ENCODE data around the gene KRT10. TPM values are rescaled to one million over a fixed set of nuclear protein-coding genes. Genes with fewer than 3 reads are reported as not detected.

KRT10 gene
- total RNA-seq, 4 donors from 2014 or later = 2.2 to 12.7 (median 11.7) TPM; not detected in 1

GRCh38 chr17:40812639-40813038, 9.8 kb downstream of the KRT10 start:
- Histone ChIP-seq H3K27ac (no peak overlapping the region), H3K4me1 (peaks cover 0 to 1% (median under 1%) of the 10 kb centered on the region in 4 donors), H3K9me3 (no peaks in the 10 kb centered on the region), H3K36me3 (peaks cover 0 to 6% (median 0%) of the 10 kb centered on the region in 4 donors), H3K4me3 (no peak overlapping the region), H3K27me3 (peaks cover 73% of the 10 kb centered on the region)
- in situ Hi-C loops (cut with MboI; ENCODE audit: low pct_ligation_motif_present in 1 of 4, low pct_unique_long_range_greater_than_20kb in 1 of 4, low sequenced_read_pairs in 3 of 4) = loop anchor here in 3 of 4 donors (25.0 kb wide), 2 partner anchors 525 to 850 kb away; no protein-coding TSS in a partner anchor
- intact Hi-C loops (cut with DNase I; ENCODE audit: low total_unique reads) = no loop called here
- TF ChIP-seq, protein P1, sequence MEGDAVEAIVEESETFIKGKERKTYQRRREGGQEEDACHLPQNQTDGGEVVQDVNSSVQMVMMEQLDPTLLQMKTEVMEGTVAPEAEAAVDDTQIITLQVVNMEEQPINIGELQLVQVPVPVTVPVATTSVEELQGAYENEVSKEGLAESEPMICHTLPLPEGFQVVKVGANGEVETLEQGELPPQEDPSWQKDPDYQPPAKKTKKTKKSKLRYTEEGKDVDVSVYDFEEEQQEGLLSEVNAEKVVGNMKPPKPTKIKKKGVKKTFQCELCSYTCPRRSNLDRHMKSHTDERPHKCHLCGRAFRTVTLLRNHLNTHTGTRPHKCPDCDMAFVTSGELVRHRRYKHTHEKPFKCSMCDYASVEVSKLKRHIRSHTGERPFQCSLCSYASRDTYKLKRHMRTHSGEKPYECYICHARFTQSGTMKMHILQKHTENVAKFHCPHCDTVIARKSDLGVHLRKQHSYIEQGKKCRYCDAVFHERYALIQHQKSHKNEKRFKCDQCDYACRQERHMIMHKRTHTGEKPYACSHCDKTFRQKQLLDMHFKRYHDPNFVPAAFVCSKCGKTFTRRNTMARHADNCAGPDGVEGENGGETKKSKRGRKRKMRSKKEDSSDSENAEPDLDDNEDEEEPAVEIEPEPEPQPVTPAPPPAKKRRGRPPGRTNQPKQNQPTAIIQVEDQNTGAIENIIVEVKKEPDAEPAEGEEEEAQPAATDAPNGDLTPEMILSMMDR (IDR thresholded peaks at IDR 0.05) = no peak
- no peak for DNase-seq
- WGBS, 2 donors (ENCODE audit: low coverage in 1 of 2) = 78 to 84% methylated on average over 3 of the region's 3 CpGs

GRCh38 chr17:40810494-40810893, 11.9 kb downstream of the KRT10 start:
- no peaks in the 10 kb centered on the region for H3K9me3 ChIP-seq
- H3K27me3 ChIP-seq = peaks cover 92% of the 10 kb centered on the region
- H3K4me3 ChIP-seq = no peak overlapping the region
- intact Hi-C loops (cut with DNase I; ENCODE audit: low total_unique reads) = no loop called here
- H3K36me3 ChIP-seq = no peaks in the 10 kb centered on the region
- in situ Hi-C loops (cut with MboI; ENCODE audit: low pct_ligation_motif_present in 1 of 4, low pct_unique_long_range_greater_than_20kb in 1 of 4, low sequenced_read_pairs in 3 of 4) = loop anchor here in 3 of 4 donors (25.0 kb wide), 2 partner anchors 527 to 852 kb away; no protein-coding TSS in a partner anchor
- no peak for DNase-seq
- no peak for TF ChIP-seq EP300 (IDR thresholded peaks at IDR 0.05; ENCODE audit: low read depth)
- H3K4me1 ChIP-seq = no peaks in the 10 kb centered on the region
- H3K27ac ChIP-seq = no peak overlapping the region
- 58 to 59% methylated on average over 6 of the region's 6 CpGs for WGBS, 2 donors (ENCODE audit: low coverage in 1 of 2)

DNA sequence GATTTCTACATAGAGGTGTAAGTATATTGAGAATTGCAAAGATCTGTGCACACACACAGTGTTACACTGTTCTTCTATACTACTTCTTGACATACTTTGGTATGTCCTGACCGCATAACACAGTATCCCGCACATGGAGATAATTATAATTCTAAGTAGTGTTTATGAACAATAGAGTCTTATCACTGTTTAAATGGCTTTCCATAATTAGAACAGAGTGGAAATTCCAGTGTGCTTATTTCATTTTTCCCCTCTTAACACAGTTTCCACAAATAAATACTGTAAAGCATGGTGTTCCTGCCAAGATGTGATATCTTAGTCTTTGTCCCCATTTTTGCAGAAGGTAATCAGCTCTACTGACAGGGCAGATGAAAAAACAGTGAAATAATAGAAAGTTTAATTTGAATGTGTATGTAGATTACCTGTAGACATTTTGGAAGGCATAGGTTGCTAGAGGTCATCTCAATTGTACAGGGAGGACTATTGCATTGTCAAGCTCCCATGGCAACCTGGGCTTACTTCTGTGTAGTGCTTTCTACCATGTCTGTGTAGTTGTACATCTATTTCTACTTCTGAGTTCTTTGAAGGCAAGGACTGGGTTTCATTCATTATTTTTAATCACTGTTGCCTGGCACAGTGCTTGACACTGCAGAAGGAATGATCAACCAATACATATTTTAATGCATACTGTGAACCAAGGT, 12.5 kb downstream of the KRT10 start:
- H3K36me3 ChIP-seq = no peaks in the 10 kb centered on the region
- no peak overlapping the region for H3K27ac ChIP-seq
- H3K9me3 ChIP-seq = no peaks in the 10 kb centered on the region
- H3K4me1 ChIP-seq = no peaks in the 10 kb centered on the region
- intact Hi-C loops (cut with DNase I; ENCODE audit: low total_unique reads) (loop anchor here (10.0 kb wide), 1 partner anchor 855 kb away; no protein-coding TSS in a partner anchor), in situ Hi-C loops (cut with MboI; ENCODE audit: low pct_ligation_motif_present in 1 of 4, low pct_unique_long_range_greater_than_20kb in 1 of 4, low sequenced_read_pairs in 3 of 4) (loop anchor here in 3 of 4 donors (10.0 to 25.0 kb wide), 3 partner anchors 527 to 855 kb away; no protein-coding TSS in a partner anchor)
- DNase-seq = no peak
- no peak overlapping the region for H3K4me3 ChIP-seq
- TF ChIP-seq EP300 (IDR thresholded peaks at IDR 0.05; ENCODE audit: low read depth) = no peak
- TF ChIP-seq, protein P1 (IDR thresholded peaks at IDR 0.05) = no peak
- TF ChIP-seq POLR2AphosphoS5 (IDR thresholded peaks at IDR 0.05) = no peak
- no peak for TF ChIP-seq POLR2A (IDR thresholded peaks at IDR 0.05)
- WGBS, 2 donors (ENCODE audit: low coverage in 1 of 2) = 63 to 67% methylated on average over 2 of the region's 2 CpGs
- peaks cover 98% of the 10 kb centered on the region for H3K27me3 ChIP-seq

DNA sequence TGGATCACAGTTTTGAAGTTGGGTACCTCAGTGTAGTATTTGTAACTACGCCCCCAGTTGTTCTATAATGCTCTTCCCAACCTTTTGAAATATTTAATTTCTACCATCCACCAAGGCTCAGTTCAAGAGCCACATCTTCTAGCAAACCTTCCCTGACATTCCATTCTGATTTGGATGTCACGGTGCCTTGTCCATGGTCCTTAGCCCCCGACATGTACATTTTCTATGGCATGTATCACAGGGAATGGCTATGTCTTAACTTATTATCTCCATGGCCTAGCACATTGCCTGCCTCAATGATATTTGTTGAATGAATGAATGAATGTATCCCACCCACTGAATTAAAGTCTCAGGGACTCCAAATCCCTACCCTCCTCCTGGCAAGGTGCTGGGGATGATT, 16.3 kb downstream of the KRT10 start:
- no peak overlapping the region for H3K4me3 ChIP-seq
- in situ Hi-C loops (cut with MboI; ENCODE audit: low pct_ligation_motif_present in 1 of 4, low pct_unique_long_range_greater_than_20kb in 1 of 4, low sequenced_read_pairs in 3 of 4) (loop anchor here in 3 of 4 donors (10.0 to 25.0 kb wide), 3 partner anchors 531 to 859 kb away; no protein-coding TSS in a partner anchor), intact Hi-C loops (cut with DNase I; ENCODE audit: low total_unique reads) (loop anchor here (10.0 kb wide), 1 partner anchor 859 kb away; no protein-coding TSS in a partner anchor)
- peaks cover 0 to 5% (median 1%) of the 10 kb centered on the region in 4 donors for H3K4me1 ChIP-seq
- H3K36me3 ChIP-seq = no peaks in the 10 kb centered on the region
- peaks cover 84% of the 10 kb centered on the region for H3K27me3 ChIP-seq
- 84 to 100% methylated on average over 1 to 3 of the region's 3 CpGs for WGBS, 2 donors (ENCODE audit: low coverage in 1 of 2)
- TF ChIP-seq, protein P1 (IDR thresholded peaks at IDR 0.05) = no peak
- no peak overlapping the region for H3K27ac ChIP-seq
- H3K9me3 ChIP-seq = no peaks in the 10 kb centered on the region
- no peak for DNase-seq
